Activated naive CD4-positive, alpha-beta T cell treated with anti-CD3 and anti-CD28 coated beads, Interleukin-2, amount 50 U/mL, for 24 hours (primary cell): ENCODE measurements around the gene RPS28.
A peak's percentile ranks its signal among the peaks of the same experiment; 100 is the strongest.
"Not testable (repeated sequence)": the region's sequence is repeated elsewhere in the genome, so short reads cannot be mapped to it uniquely, and the experiment has no call there.

Experiments used
- H3K27ac Mint-ChIP-seq: one replicate; pipeline ENCODE4 v1.8.0; 2021; ENCODE audit warnings: mild to moderate bottlenecking, mixed read lengths
- H3K27me3 Mint-ChIP-seq: one replicate; pipeline ENCODE4 v1.8.0; 2021; ENCODE audit warnings: mixed read lengths
- H3K36me3 Mint-ChIP-seq: one replicate; pipeline ENCODE4 v1.8.0; 2021; ENCODE audit warnings: mixed read lengths
- H3K4me1 Mint-ChIP-seq: one replicate; pipeline ENCODE4 v1.8.0; 2021; ENCODE audit warnings: mixed read lengths
- H3K4me3 Mint-ChIP-seq: one replicate; pipeline ENCODE4 v1.8.0; 2021; ENCODE audit warnings: mild to moderate bottlenecking, mixed read lengths
- H3K9me3 Mint-ChIP-seq: one replicate; pipeline ENCODE4 v1.8.0; 2021; ENCODE audit warnings: mixed read lengths

The RPS28 gene

GRCh38 chr19:8352134-8352827, 31.0 kb downstream of the RPS28 start:
- peaks cover 12% of the 10 kb centered on the region for H3K27me3 Mint-ChIP-seq
- H3K36me3 Mint-ChIP-seq: no peaks in the 10 kb centered on the region
- H3K9me3 Mint-ChIP-seq: no peaks in the 10 kb centered on the region
- no peak overlapping the region for H3K4me3 Mint-ChIP-seq
- peak overlapping the region; percentile 55 for H3K27ac Mint-ChIP-seq
- no peaks in the 10 kb centered on the region for H3K4me1 Mint-ChIP-seq

DNA sequence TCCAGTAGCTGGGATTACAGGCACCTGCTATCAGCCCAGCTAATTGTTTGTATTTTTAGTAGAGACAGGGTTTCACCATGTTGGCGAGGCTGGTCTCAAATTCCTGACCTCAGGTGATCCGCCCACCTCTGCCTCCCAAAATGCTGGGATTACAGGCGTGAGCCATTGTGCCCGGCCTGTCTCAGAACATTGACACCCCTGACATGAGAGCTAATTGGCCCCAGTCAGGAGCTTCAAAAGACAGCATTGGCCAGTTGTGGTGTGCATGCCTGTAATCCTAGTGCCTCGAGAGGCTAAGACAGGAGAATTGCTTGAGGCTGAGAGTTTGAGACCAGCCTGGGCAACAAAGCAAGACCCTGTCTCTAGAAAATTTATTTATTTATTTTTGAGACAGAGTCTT, 31.5 kb downstream of the RPS28 start:
- H3K4me3 Mint-ChIP-seq, H3K4me1 Mint-ChIP-seq, H3K9me3 Mint-ChIP-seq, H3K27ac Mint-ChIP-seq, H3K36me3 Mint-ChIP-seq: not testable (repeated sequence)
- H3K27me3 Mint-ChIP-seq: peaks cover 12% of the 10 kb centered on the region

GRCh38 chr19:8355631-8356402, 34.5 kb downstream of the RPS28 start:
- no peaks in the 10 kb centered on the region for H3K9me3 Mint-ChIP-seq
- H3K36me3 Mint-ChIP-seq: no peaks in the 10 kb centered on the region
- no peak overlapping the region for H3K27ac Mint-ChIP-seq
- peaks cover 10% of the 10 kb centered on the region for H3K27me3 Mint-ChIP-seq
- H3K4me1 Mint-ChIP-seq: no peaks in the 10 kb centered on the region
- H3K4me3 Mint-ChIP-seq: no peak overlapping the region

GRCh38 chr19:8357007-8357521, 35.8 kb downstream of the RPS28 start:
- Mint-ChIP-seq H3K4me3 (no peak overlapping the region), H3K27me3 (peaks cover 6% of the 10 kb centered on the region), H3K36me3 (no peaks in the 10 kb centered on the region), H3K27ac (no peak overlapping the region), H3K9me3 (no peaks in the 10 kb centered on the region), H3K4me1 (no peaks in the 10 kb centered on the region)

GRCh38 chr19:8358948-8359347, 37.7 kb downstream of the RPS28 start:
- Mint-ChIP-seq H3K36me3 (no peaks in the 10 kb centered on the region), H3K4me1 (peaks cover 9% of the 10 kb centered on the region)

DNA sequence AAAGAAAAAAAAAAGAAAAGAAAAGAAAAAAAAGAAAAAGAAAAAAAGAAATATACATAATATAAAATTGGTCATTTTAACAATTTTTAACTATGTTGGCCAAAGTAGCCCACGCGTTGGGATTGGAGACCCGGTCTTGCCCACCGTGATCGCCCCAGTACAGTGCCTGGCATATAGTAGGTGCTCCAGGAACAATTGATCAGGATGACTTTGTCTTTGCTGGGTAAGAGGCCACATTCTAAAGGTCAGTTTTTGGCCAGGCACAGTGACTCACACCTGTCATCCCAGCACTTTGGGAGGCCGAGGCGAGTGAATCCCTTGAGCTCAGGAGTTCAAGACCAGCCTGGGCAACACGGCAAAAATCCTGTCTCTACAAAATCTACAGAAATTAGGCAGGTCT, 38.9 kb downstream of the RPS28 start:
- H3K27me3 Mint-ChIP-seq: peaks cover 10% of the 10 kb centered on the region
- H3K4me1 Mint-ChIP-seq: peaks cover 9% of the 10 kb centered on the region
- no peaks in the 10 kb centered on the region for H3K9me3 Mint-ChIP-seq
- no peak overlapping the region for H3K4me3 Mint-ChIP-seq
- no peak overlapping the region for H3K27ac Mint-ChIP-seq
- no peaks in the 10 kb centered on the region for H3K36me3 Mint-ChIP-seq

More at GRCh38 chr19:8358948-8359347, 37.7 kb downstream of the RPS28 start:
- Mint-ChIP-seq H3K4me3 (no peak overlapping the region), H3K9me3 (no peaks in the 10 kb centered on the region), H3K27me3 (peaks cover 11% of the 10 kb centered on the region), H3K27ac (no peak overlapping the region)

DNA sequence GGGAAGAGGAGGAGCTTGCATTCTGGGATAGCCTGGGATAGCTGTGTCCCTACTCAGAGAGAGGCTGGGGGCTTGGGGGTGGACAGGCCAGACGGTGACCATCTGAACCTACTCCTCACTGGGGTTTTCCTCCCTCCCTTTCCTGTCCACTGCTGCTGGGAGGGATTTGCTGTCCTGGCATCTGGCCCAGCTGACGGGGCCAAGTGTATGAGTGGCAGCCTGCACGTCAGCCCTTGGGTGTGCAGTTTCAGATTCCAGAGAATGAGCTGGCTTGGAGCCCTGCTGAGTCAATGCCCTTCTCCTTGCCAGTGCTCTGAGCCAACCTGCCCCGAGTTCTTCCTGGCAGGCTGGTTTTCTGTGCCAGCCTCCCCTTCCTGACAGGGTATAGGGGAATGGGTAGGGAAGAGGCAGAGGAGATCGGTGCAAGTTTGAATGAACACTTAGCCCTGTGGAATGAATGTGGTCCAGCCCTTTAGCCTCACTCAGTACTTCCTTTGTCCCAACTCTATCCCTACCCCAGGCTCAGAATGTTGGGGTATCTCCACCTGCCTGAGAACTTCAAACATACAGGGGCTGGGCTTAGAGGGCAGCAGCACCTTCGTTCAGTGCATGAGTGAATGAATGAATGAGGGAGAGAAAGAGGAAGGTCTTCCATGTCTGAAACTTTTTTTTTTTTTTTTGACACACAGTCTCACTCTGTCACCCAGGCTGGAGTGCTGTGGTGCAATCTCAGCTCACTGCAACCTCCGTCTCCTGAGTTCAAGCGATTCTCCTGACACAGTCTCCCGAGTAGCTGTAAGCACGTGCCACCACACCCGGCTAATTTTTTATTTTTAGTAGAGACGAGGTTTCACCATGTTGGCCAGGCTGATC, 40.9 kb downstream of the RPS28 start:
- no peak overlapping the region for H3K4me3 Mint-ChIP-seq
- no peak overlapping the region for H3K27ac Mint-ChIP-seq
- H3K36me3 Mint-ChIP-seq: no peaks in the 10 kb centered on the region
- H3K4me1 Mint-ChIP-seq: peaks cover 9% of the 10 kb centered on the region
- H3K27me3 Mint-ChIP-seq: peaks cover 15% of the 10 kb centered on the region
- H3K9me3 Mint-ChIP-seq: no peaks in the 10 kb centered on the region

- peak within 1 kb of the TSS; percentile 82 for H3K4me3 Mint-ChIP-seq
- peak within 1 kb of the TSS; percentile 85 for H3K27ac Mint-ChIP-seq
- H3K36me3 Mint-ChIP-seq: no peaks in the 10 kb centered on the region
- peaks cover 13% of the 10 kb centered on the region for H3K4me1 Mint-ChIP-seq
- peaks cover 25% of the 10 kb centered on the region for H3K27me3 Mint-ChIP-seq
- H3K9me3 Mint-ChIP-seq: no peaks in the 10 kb centered on the region
Observed at GRCh38 chr19:8363803-8364771, 42.8 kb downstream of the RPS28 start, which contains the start of gene ANGPTL4. Gene ANGPTL4, plus strand, starts transcription at chr19:8364155. Its CDS starts 167 bp downstream, at chr19:8364322.

DNA sequence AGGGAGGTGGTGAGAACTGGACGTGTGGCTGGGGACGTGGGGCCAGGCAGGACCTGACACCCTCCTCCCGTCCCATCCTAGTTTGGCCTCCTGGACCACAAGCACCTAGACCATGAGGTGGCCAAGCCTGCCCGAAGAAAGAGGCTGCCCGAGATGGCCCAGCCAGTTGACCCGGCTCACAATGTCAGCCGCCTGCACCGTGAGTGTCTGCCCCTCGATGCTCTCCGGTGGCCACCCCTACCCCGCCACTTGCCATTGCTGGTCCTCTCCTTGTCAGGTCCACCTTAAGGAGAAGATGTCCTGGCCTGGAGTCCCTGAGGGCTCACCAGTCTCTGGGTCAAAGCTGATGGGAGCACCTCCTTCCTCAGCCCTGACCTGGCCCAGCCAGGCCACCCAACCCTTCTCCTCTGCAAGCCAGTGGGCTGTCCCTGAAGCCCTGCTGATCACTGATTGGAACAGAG, 44.9 kb downstream of the RPS28 start:
- peaks cover 13% of the 10 kb centered on the region for H3K4me1 Mint-ChIP-seq
- peaks cover 25% of the 10 kb centered on the region for H3K27me3 Mint-ChIP-seq
- no peak overlapping the region for H3K27ac Mint-ChIP-seq
- H3K36me3 Mint-ChIP-seq: no peaks in the 10 kb centered on the region
- H3K9me3 Mint-ChIP-seq: no peaks in the 10 kb centered on the region
- H3K4me3 Mint-ChIP-seq: no peak overlapping the region

DNA sequence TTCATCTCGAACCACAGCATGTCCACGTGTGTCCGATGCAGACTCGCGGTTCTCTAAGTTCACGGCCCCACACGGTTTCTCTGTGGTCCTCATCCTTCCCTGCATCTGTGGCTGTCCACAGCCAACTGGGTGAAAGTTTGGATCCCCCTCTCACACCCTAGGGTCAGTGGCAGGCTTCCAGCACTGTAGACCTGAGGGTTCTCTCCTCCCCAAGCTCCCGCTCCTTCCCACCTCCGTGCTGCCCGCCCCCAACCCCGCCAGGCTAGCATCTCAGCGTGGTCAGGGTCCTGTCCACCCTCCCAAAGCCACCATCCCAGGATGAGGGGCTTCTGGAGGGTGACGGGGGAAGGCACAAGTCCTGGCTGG, 45.6 kb downstream of the RPS28 start:
- Mint-ChIP-seq H3K27me3 (peaks cover 23% of the 10 kb centered on the region), H3K9me3 (no peaks in the 10 kb centered on the region), H3K36me3 (no peaks in the 10 kb centered on the region), H3K4me3 (no peak overlapping the region), H3K4me1 (peaks cover 13% of the 10 kb centered on the region), H3K27ac (no peak overlapping the region)

- H3K27ac Mint-ChIP-seq: no peak overlapping the region
Observed at GRCh38 chr19:8367327-8368001, 46.2 kb downstream of the RPS28 start.

DNA sequence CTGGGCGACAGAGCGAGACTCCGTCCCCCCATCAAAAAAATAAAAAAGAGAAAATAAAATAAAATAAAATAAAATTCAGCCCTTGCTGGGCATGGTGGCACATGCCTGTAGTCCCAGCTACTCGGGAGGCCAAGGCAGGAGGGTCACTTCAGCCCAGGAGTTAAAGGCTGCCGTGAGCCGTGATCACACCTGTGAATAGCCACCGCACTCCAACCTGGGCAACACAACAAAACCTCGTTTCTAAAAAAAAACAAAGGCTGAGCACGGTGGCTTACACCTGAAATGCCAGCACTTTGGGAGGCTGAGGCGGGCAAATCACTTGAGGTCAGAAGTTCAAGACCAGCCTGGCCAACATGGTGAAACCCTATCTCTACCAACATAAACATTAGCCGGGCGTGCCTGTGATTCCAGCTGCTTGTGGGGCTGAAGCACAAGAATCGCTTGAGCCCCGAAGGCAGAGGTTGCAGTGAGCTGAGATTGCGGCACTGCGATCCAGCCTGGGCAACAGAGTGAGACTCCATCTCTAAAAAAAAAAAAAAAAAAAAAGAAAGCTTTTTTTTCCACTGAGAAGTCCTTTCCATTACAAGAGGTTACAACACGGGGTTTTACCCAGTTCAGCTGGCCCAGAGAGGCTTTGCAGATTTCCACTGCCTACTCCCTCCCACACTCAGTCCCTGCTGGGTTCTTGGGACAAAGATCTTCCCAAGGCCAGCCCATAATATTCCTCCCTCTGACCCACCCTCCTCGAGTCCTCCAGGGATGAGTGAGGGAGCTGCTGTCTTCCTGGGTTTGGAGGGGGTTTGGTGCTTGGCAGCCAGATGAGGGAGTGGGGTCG, 49.1 kb downstream of the RPS28 start:
- Mint-ChIP-seq H3K36me3 (no peaks in the 10 kb centered on the region), H3K27me3 (peaks cover 14% of the 10 kb centered on the region), H3K4me1 (peaks cover 4% of the 10 kb centered on the region), H3K4me3 (no peak overlapping the region), H3K27ac (no peak overlapping the region), H3K9me3 (no peaks in the 10 kb centered on the region)

More at GRCh38 chr19:8367327-8368001, 46.2 kb downstream of the RPS28 start:
- H3K4me1 Mint-ChIP-seq: peaks cover 13% of the 10 kb centered on the region
- no peak overlapping the region for H3K4me3 Mint-ChIP-seq
- H3K9me3 Mint-ChIP-seq: no peaks in the 10 kb centered on the region
- peaks cover 21% of the 10 kb centered on the region for H3K27me3 Mint-ChIP-seq
- no peaks in the 10 kb centered on the region for H3K36me3 Mint-ChIP-seq

GRCh38 chr19:8371011-8371804, 49.9 kb downstream of the RPS28 start:
- Mint-ChIP-seq H3K9me3 (no peaks in the 10 kb centered on the region), H3K27me3 (peaks cover 11% of the 10 kb centered on the region), H3K36me3 (no peaks in the 10 kb centered on the region), H3K27ac (peak overlapping the region; percentile 65), H3K4me3 (no peak overlapping the region), H3K4me1 (peaks cover 4% of the 10 kb centered on the region)
